ENCODE results near the gene CCND1. TPM values are rescaled to one million over a fixed set of nuclear protein-coding genes. Genes with fewer than 3 reads are reported as not detected.

The CCND1 gene
- total RNA-seq, 4 donors from 2014 or later: 54.4 to 92.7 (median 62.0) TPM

GRCh38 chr11:69657456-69657910 is 16.5 kb downstream of the CCND1 start:
- no peak overlapping the region for H3K4me3 ChIP-seq
- intact Hi-C loops (cut with DNase I): no loop called here
- DNase-seq (ENCODE audit: extremely low spot score): no peak
- WGBS: 87% methylated on average over 14 of the region's 14 CpGs
- H3K27me3 ChIP-seq: no peaks in the 10 kb centered on the region
- H3K36me3 ChIP-seq: peaks cover 16 to 40% (median 28%) of the 10 kb centered on the region in 4 donors
- H3K4me1 ChIP-seq: peaks cover 0 to 6% (median 0%) of the 10 kb centered on the region in 4 donors
- TF ChIP-seq POLR2AphosphoS5 (IDR thresholded peaks at IDR 0.05) (no peak), EP300 (IDR thresholded peaks at IDR 0.05) (no peak), POLR2A (IDR thresholded peaks at IDR 0.05; ENCODE audit: low read depth) (no peak), CTCF (IDR thresholded peaks at IDR 0.05) (no peak)
- no peaks in the 10 kb centered on the region for H3K9me3 ChIP-seq
- no peak overlapping the region for H3K27ac ChIP-seq (replicated peaks in 1 of 4)

DNA sequence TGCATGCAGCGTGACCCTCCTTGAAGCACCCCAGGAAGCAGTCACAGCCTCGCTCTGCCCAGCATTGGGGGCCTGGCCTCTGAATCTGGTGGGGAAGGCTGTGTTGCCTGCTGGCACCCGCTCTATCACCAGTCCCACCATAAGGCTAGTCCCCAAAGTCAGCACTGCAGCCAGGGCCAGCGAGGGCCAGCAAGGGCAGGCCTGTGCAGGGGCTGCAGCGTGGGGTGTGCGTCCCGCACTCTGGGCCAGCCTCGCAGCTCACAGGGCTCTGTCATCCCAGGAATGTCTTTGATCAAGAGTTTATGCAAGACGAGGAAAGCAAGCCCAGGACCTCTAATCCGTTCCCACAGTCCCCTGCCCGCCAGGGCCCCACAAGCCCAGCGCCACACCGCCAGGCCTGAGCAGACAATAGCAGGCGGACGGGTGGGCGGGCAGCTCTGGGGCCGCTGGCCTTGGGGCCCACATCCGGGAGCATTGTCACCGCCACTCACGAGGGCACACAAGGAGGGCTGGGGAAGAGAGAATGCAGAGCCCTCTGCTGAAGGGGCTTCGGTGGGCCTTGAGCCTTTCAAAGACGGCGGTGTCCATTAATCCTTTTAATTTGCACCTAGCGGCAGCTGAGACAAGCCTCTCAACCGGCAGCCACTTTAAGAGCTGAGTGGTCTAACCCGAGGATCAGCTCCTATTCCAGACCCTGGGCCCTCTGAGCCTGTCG is 17.1 kb downstream of the CCND1 start:
- Histone ChIP-seq H3K36me3 (peaks cover 16 to 40% (median 29%) of the 10 kb centered on the region in 4 donors), H3K4me3 (no peak overlapping the region), H3K27me3 (no peaks in the 10 kb centered on the region), H3K9me3 (no peaks in the 10 kb centered on the region), H3K4me1 (peaks cover 0 to 6% (median 0%) of the 10 kb centered on the region in 4 donors), H3K27ac (replicated peaks in 1 of 4) (no peak overlapping the region)
- 63% methylated on average over 26 of the region's 27 CpGs for WGBS
- intact Hi-C loops (cut with DNase I): no loop called here
- TF ChIP-seq CTCF (IDR thresholded peaks at IDR 0.05) (no peak), POLR2A (IDR thresholded peaks at IDR 0.05; ENCODE audit: low read depth) (no peak), EP300 (IDR thresholded peaks at IDR 0.05) (no peak), POLR2AphosphoS5 (IDR thresholded peaks at IDR 0.05) (no peak)
- DNase-seq (ENCODE audit: extremely low spot score): no peak

GRCh38 chr11:69658626-69659450 is 17.9 kb downstream of the CCND1 start:
- intact Hi-C loops (cut with DNase I): no loop called here
- TF ChIP-seq EP300 (IDR thresholded peaks at IDR 0.05) (no peak), CTCF (IDR thresholded peaks at IDR 0.05) (no peak), POLR2AphosphoS5 (IDR thresholded peaks at IDR 0.05) (no peak), POLR2A (IDR thresholded peaks at IDR 0.05; ENCODE audit: low read depth) (no peak)
- Histone ChIP-seq H3K27ac (replicated peaks in 1 of 4) (no peak overlapping the region), H3K4me3 (no peak overlapping the region), H3K36me3 (peaks cover 9 to 40% (median 26%) of the 10 kb centered on the region in 4 donors), H3K4me1 (peaks cover 0 to 6% (median 0%) of the 10 kb centered on the region in 4 donors), H3K9me3 (no peaks in the 10 kb centered on the region), H3K27me3 (no peaks in the 10 kb centered on the region)
- DNase-seq (ENCODE audit: extremely low spot score): no peak
- WGBS: 72% methylated on average over 17 of the region's 18 CpGs

DNA sequence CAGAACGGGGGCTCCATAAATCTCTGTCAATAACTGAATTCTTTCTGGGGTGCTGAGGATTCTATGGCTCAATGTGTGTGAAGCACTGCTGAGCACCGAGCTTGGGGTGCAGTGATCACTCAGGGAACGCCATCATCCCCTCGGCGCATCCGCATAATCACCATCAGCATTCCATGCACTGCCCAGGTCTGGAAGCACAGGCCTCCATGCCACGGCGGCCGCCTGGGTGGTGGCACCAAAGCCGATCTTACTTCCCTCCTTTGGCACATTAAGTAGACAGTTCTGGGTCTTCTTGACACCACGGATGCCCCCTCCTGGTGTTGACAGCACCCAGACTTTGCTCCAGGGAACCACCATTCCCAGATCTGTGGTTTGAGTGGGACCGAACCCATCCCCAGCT is 18.6 kb downstream of the CCND1 start:
- no peak for DNase-seq (ENCODE audit: extremely low spot score)
- Histone ChIP-seq H3K4me3 (no peak overlapping the region), H3K9me3 (no peaks in the 10 kb centered on the region), H3K27me3 (no peaks in the 10 kb centered on the region), H3K4me1 (peaks cover 0 to 6% (median 0%) of the 10 kb centered on the region in 4 donors), H3K36me3 (peaks cover 13 to 40% (median 27%) of the 10 kb centered on the region in 4 donors), H3K27ac (replicated peaks in 1 of 4) (no peak overlapping the region)
- intact Hi-C loops (cut with DNase I): no loop called here
- WGBS: 92% methylated on average over 11 of the region's 12 CpGs
- TF ChIP-seq CTCF (IDR thresholded peaks at IDR 0.05) (no peak), POLR2A (IDR thresholded peaks at IDR 0.05; ENCODE audit: low read depth) (no peak), EP300 (IDR thresholded peaks at IDR 0.05) (no peak), POLR2AphosphoS5 (IDR thresholded peaks at IDR 0.05) (no peak)
